Tibial nerve (tissue), 4 donors: ENCODE measurements around the gene YIF1A. TPM values are rescaled to one million over a fixed set of nuclear protein-coding genes. Genes with fewer than 3 reads are reported as not detected.

Experiments used
- DNase-seq, 2 donors: peaks; one replicate each; pipeline ENCODE4 v3.0.0-alpha.2; 2019; ENCODE audit warnings: low spot score in 2 of 2
- H3K27ac ChIP-seq, 4 donors: fragments of 200-600 bp; sonication (generic) in 3 of 4; one replicate each; pipeline ENCODE4 v1.5.1; 2017 to 2019; ENCODE audit warnings: mild to moderate bottlenecking in 1 of 4
- H3K27me3 ChIP-seq, 2 donors: fragments of 200-600 bp; sonication (generic) in 1 of 2; one replicate each; pipeline versions ENCODE4 v1.5.1 to v1.6.0; 2017 to 2019
- H3K36me3 ChIP-seq, 3 donors: fragments of 200-600 bp; sonication (generic); one replicate each; pipeline ENCODE4 v1.5.1; 2018 to 2019
- H3K4me1 ChIP-seq, 4 donors: fragments of 200-600 bp; sonication (generic) in 3 of 4; one replicate each; pipeline ENCODE4 v1.5.1; 2017 to 2019
- H3K4me3 ChIP-seq, 4 donors: fragments of 200-600 bp; sonication (generic) in 3 of 4; one replicate each; pipeline ENCODE4 v1.5.1; 2017 to 2019; ENCODE audit warnings: mild to moderate bottlenecking in 1 of 4, moderate library complexity in 1 of 4
- H3K9me3 ChIP-seq, 4 donors: fragments of 200-600 bp; sonication (generic) in 3 of 4; one replicate each; pipeline ENCODE4 v1.5.1; 2017 to 2019
- CTCF ChIP-seq, 5 experiments: fragments of 200-600 bp in 3 of 5; fragments of 450-650 bp in 2 of 5; sonication (generic) in 3 of 5; IDR thresholded peaks; one replicate each; pipeline ENCODE4 v1.5.1; 2016 to 2019; ENCODE audit warnings: antibody characterized with exemption in 5 of 5, mild to moderate bottlenecking in 3 of 5, moderate library complexity in 2 of 5
- EP300 ChIP-seq, 2 donors: sonication (generic); formaldehyde crosslinking; IDR thresholded peaks; one replicate each; pipeline ENCODE4 v1.6.1; 2017; ENCODE audit warnings: antibody characterized with exemption in 2 of 2, mild to moderate bottlenecking in 1 of 2
- POLR2A ChIP-seq, 2 donors: fragments of 450-650 bp; IDR thresholded peaks; one replicate each; pipeline ENCODE4 v1.6.1; 2017; ENCODE audit warnings: antibody characterized with exemption in 2 of 2, mild to moderate bottlenecking in 2 of 2, moderate library complexity in 2 of 2
- WGBS, 2 donors: methylation state at CpG; one replicate each; pipeline ENCODE4 v1.1.5; 2018; 5-methylcytosine and 5-hydroxymethylcytosine counted together
- total RNA-seq, 4 donors: library from RNA; depleted of rRNA; stranded (reverse); fragments of >200 nt; gene quantifications; one replicate each; pipeline ENCODE4 v1.1.0, GENCODE V29; 2016

YIF1A gene
- total RNA-seq, 4 donors from 2014 or later: 76.0 to 143 (median 90.6) TPM

GRCh38 chr11:66309475-66309874 lies 20.5 kb upstream of the YIF1A start:
- Histone ChIP-seq H3K4me1 (peaks cover 0 to 21% (median 6%) of the 10 kb centered on the region in 4 donors), H3K36me3 (no peaks in the 10 kb centered on the region), H3K27ac (no peak overlapping the region), H3K9me3 (no peaks in the 10 kb centered on the region), H3K27me3 (no peaks in the 10 kb centered on the region), H3K4me3 (no peak overlapping the region)
- whole genome bisulfite sequencing, 2 donors: 53 to 58% methylated on average over 3 of the region's 3 CpGs
- no peak for TF ChIP-seq CTCF (IDR thresholded peaks at IDR 0.05)
- TF ChIP-seq POLR2A (IDR thresholded peaks at IDR 0.05): no peak
- no peak for DNase-seq

- 80 to 84% methylated on average over 12 of the region's 12 CpGs for WGBS, 2 donors
Observed at GRCh38 chr11:66302656-66303055, 13.7 kb upstream of the YIF1A start.

GRCh38 chr11:66299186-66299585 lies 10.2 kb upstream of the YIF1A start:
- no peaks in the 10 kb centered on the region for H3K9me3 ChIP-seq
- no peaks in the 10 kb centered on the region for H3K36me3 ChIP-seq
- no peak overlapping the region for H3K27ac ChIP-seq
- 23 to 44% methylated on average over 3 of the region's 3 CpGs for WGBS, 2 donors
- TF ChIP-seq POLR2A (IDR thresholded peaks at IDR 0.05): no peak
- TF ChIP-seq CTCF (IDR thresholded peaks at IDR 0.05): no peak
- no peak for TF ChIP-seq EP300 (IDR thresholded peaks at IDR 0.05)
- DNase-seq: no peak
- no peak overlapping the region for H3K4me3 ChIP-seq
- H3K27me3 ChIP-seq: peaks cover 0 to 4% of the 10 kb centered on the region in 2 donors
- H3K4me1 ChIP-seq: no peaks in the 10 kb centered on the region

More at GRCh38 chr11:66302656-66303055, 13.7 kb upstream of the YIF1A start:
- TF ChIP-seq POLR2A (IDR thresholded peaks at IDR 0.05): no peak
- no peak for TF ChIP-seq CTCF (IDR thresholded peaks at IDR 0.05)
- no peak for TF ChIP-seq EP300 (IDR thresholded peaks at IDR 0.05)
- no peaks in the 10 kb centered on the region for H3K36me3 ChIP-seq
- no peak for DNase-seq
- H3K4me1 ChIP-seq: no peaks in the 10 kb centered on the region
- H3K27ac ChIP-seq: no peak overlapping the region
- H3K4me3 ChIP-seq: no peak overlapping the region
- H3K9me3 ChIP-seq: no peaks in the 10 kb centered on the region
- H3K27me3 ChIP-seq: no peaks in the 10 kb centered on the region

GRCh38 chr11:66297610-66298009 lies 8.7 kb upstream of the YIF1A start:
- no peak overlapping the region for H3K27ac ChIP-seq
- H3K27me3 ChIP-seq: peaks cover 0 to 20% of the 10 kb centered on the region in 2 donors
- H3K36me3 ChIP-seq: no peaks in the 10 kb centered on the region
- no peak for TF ChIP-seq CTCF (IDR thresholded peaks at IDR 0.05)
- no peak for TF ChIP-seq EP300 (IDR thresholded peaks at IDR 0.05)
- no peak for TF ChIP-seq POLR2A (IDR thresholded peaks at IDR 0.05)
- no peak for DNase-seq
- WGBS, 2 donors: 50 to 62% methylated on average over 8 of the region's 8 CpGs
- H3K9me3 ChIP-seq: no peaks in the 10 kb centered on the region
- H3K4me1 ChIP-seq: no peaks in the 10 kb centered on the region
- H3K4me3 ChIP-seq: no peak overlapping the region

- H3K27ac ChIP-seq: no peak overlapping the region
- no peak overlapping the region for H3K4me3 ChIP-seq
- TF ChIP-seq POLR2A (IDR thresholded peaks at IDR 0.05): no peak
- TF ChIP-seq EP300 (IDR thresholded peaks at IDR 0.05): no peak
- no peak for TF ChIP-seq CTCF (IDR thresholded peaks at IDR 0.05)
- no peaks in the 10 kb centered on the region for H3K36me3 ChIP-seq
- WGBS, 2 donors: 82 to 91% methylated on average over 87 to 101 of the region's 123 CpGs
- no peaks in the 10 kb centered on the region for H3K9me3 ChIP-seq
- no peak for DNase-seq
- peaks cover 0 to 18% (median 6%) of the 10 kb centered on the region in 4 donors for H3K4me1 ChIP-seq
- peaks cover 0 to 37% of the 10 kb centered on the region in 2 donors for H3K27me3 ChIP-seq
Observed at GRCh38 chr11:66294626-66295620, 6.0 kb upstream of the YIF1A start.
